Right lobe of liver (tissue), 4 donors: ENCODE results near the gene BRD2.

Experiments used
- CTCF ChIP-seq, 4 donors: fragments of 200-600 bp in 3 of 4; fragments of 450-650 bp in 1 of 4; IDR thresholded peaks; one replicate each; pipeline versions ENCODE4 v1.5.1 to v1.8.0; 2016 to 2022; ENCODE audit warnings: antibody characterized with exemption in 4 of 4, mild to moderate bottlenecking in 2 of 4
- POLR2A ChIP-seq: fragments of 450-650 bp; IDR thresholded peaks from one replicate; pipeline ENCODE4 v1.6.1; 2017; ENCODE audit warnings: antibody characterized with exemption, mild to moderate bottlenecking
- donor health status: DM: no; HTN: no; CAD: no.
- donor health status: DM: no; HTN: no; CAD: no.
- donor health status: DM: no; HTN: yes; CAD: no.

- TF ChIP-seq CTCF (IDR thresholded peaks at IDR 0.05) (no peak), POLR2A (no peak)
These were observed 3.6 kb upstream of the BRD2 start for GRCh38 chr6:32964776-32965175.
